Panc1 (cell line): Measurements from ENCODE around the gene CAVIN1. TPM values are rescaled to one million over a fixed set of nuclear protein-coding genes. Genes with fewer than 3 reads are reported as not detected.

ENCODE experiments used
- ATAC-seq: fragments of 200-7000 bp; cut with Tn5 transposase; 2 replicates; pipeline ENCODE4 v1.9.1; 2020; ENCODE audit warnings: mild to moderate bottlenecking, moderate library complexity
- BruUV-seq: library from RNA; stranded (reverse); fragments of 400-500 nt; replicated peaks from 2 replicates; lab custom pipeline; 2021; lab: Mats Ljungman, UMichigan
- CTCF ChIA-PET: fragments of 300-600 bp; sonication (Branson Sonifier 250); formaldehyde crosslinking; loops from one replicate; lab custom pipeline; 2022; ENCODE audit warnings: antibody characterized with exemption; lab: Charles Lee
- POLR2A ChIA-PET: fragments of 300-600 bp; sonication (Branson Sonifier 250); formaldehyde crosslinking; loops from one replicate; lab custom pipeline; 2022; ENCODE audit warnings: antibody characterized with exemption; lab: Charles Lee
- DNase-seq: peaks from one replicate; pipeline ENCODE4 v3.0.0-alpha.2; 2010; ENCODE audit warnings: low read depth, low spot score
- H3K27ac ChIP-seq: 2 replicates; pipeline ENCODE4 v1.5.1; 2011; ENCODE audit warnings: mild to moderate bottlenecking, low read length, inconsistent platforms
- H3K27me3 ChIP-seq: fragments of 200-500 bp; sonication (Bioruptor generic); 2 replicates; pipeline ENCODE4 v1.6.0; 2014; ENCODE audit warnings: low read length, inconsistent platforms; ENCODE audit not compliant: control insufficient read depth, insufficient read depth
- H3K36me3 ChIP-seq: fragments of 200-500 bp; sonication (Bioruptor generic); 2 replicates; pipeline ENCODE4 v1.5.1; 2014; ENCODE audit warnings: inconsistent platforms, mild to moderate bottlenecking, low read length, moderate library complexity; ENCODE audit not compliant: control insufficient read depth, insufficient read depth
- H3K4me1 ChIP-seq: 2 replicates; pipeline ENCODE4 v1.5.1; 2011; ENCODE audit warnings: inconsistent platforms, mild to moderate bottlenecking, low read length, moderate library complexity; ENCODE audit not compliant: control insufficient read depth, insufficient read depth
- H3K4me3 ChIP-seq, 2 experiments: 2 replicates each; pipeline ENCODE4 v1.5.1; 2011 to 2012; ENCODE audit warnings: low read depth in 2 of 2, low read length in 2 of 2, mild to moderate bottlenecking in 2 of 2, inconsistent platforms in 1 of 2, moderate library complexity in 1 of 2
- H3K9me3 ChIP-seq: fragments of 200-500 bp; sonication (Bioruptor generic); 2 replicates; pipeline ENCODE4 v1.5.1; 2014; ENCODE audit warnings: low read depth, mild to moderate bottlenecking, inconsistent platforms, low read length, moderate library complexity; ENCODE audit not compliant: control insufficient read depth, insufficient read depth
- CTCF ChIP-seq: fragments of 450-650 bp; IDR thresholded peaks from 2 replicates; pipeline ENCODE4 v1.5.1; 2017; ENCODE audit warnings: mild to moderate bottlenecking
- POLR2AphosphoS5 ChIP-seq: IDR thresholded peaks from 2 replicates; pipeline ENCODE4 v1.6.1; 2012; ENCODE audit warnings: mild to moderate bottlenecking, low read depth, low read length, moderate library complexity
- REST ChIP-seq, 2 experiments: IDR thresholded peaks; 2 replicates each; pipeline ENCODE4 v1.6.1; 2011 to 2012; ENCODE audit warnings: low read depth in 2 of 2, control low read depth in 1 of 2, low read length in 1 of 2, mild to moderate bottlenecking in 1 of 2, moderate library complexity in 1 of 2; ENCODE audit not compliant: insufficient read depth in 1 of 2
- SIN3A ChIP-seq: IDR thresholded peaks from 2 replicates; pipeline ENCODE4 v1.6.1; 2012; ENCODE audit warnings: low read depth, mild to moderate bottlenecking, low read length, moderate library complexity, borderline replicate concordance; ENCODE audit not compliant: insufficient read depth
- TCF7L2 ChIP-seq: IDR thresholded peaks from 2 replicates; pipeline ENCODE4 v1.6.1; 2011; ENCODE audit warnings: mild to moderate bottlenecking, low read depth, low read length, inconsistent platforms
- in situ Hi-C: cut with HindIII; loops from 2 replicates; pipeline ENCODE4 v1.10.0; 2016; ENCODE audit warnings: low sequenced_read_pairs, low pct_unique_long_range_greater_than_20kb
- intact Hi-C: fragments of 100-400 bp; cut with micrococcal nuclease; formaldehyde crosslinking; loops from one replicate; pipeline ENCODE4 v1.10.0; 2022; ENCODE audit not compliant: unreplicated experiment
- total RNA-seq: library from RNA; stranded (reverse); gene quantifications from one replicate; pipeline ENCODE4 v1.2.1, GENCODE V29; 2021; ENCODE audit not compliant: unreplicated experiment

The CAVIN1 gene
- total RNA-seq, 1 experiment from 2014 or later: 315 TPM

GRCh38 chr17:42459801-42460281 lies 36.8 kb upstream of the CAVIN1 start:
- Histone ChIP-seq H3K4me3 (peak overlapping the region; percentile 91 to 93), H3K27me3 (no peaks in the 10 kb centered on the region), H3K27ac (peak overlapping the region; percentile 92), H3K9me3 (no peaks in the 10 kb centered on the region), H3K36me3 (peaks cover 3% of the 10 kb centered on the region; the same call in 1 of the 2 replicates), H3K4me1 (peaks cover 5% of the 10 kb centered on the region; the same call in 1 of the 2 replicates)
- no peak for ATAC-seq
- CTCF ChIA-PET: interaction anchor here (0.6 kb wide), 1 partner anchor 365 kb away, joined by 4 read pairs; no protein-coding TSS in a partner anchor
- no TSS peak for BruUV-seq
- POLR2A ChIA-PET: no interaction called here
- in situ Hi-C loops: no loop called here
- intact Hi-C loops: no loop called here
- no peak for TF ChIP-seq POLR2AphosphoS5
- TF ChIP-seq REST (IDR thresholded peaks at IDR 0.05; ENCODE audit: insufficient read depth in 1 of 2, low read depth in 2 of 2, low read length in 1 of 2): peak; percentile 78 to 88
- TF ChIP-seq TCF7L2: no peak
- no peak for TF ChIP-seq SIN3A
- DNase-seq: no peak

DNA sequence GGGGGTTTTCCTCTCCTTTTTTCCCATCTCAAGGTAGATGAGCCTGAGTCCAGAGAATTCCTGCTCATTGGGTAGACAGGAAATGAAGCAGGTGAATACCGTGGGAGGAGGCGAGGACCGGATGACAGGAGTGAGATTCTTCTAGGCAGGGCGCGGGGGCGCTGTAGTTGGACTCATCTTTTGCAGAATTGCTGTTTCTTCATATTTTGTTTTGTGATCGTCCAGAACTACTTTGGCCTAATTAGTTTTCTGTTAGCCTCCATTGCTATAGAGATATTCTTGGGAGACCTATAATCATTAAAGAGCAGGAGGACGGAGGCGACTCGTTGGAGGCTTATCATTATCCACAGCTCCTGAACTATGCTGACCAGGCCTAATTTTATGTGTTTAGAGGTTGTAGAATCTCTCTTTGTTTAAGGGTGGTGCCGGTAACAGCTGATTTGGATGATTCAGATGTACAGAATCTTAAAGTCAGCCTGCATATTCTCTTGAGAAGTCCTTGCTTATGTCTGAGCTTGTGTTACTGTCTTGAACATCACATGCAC lies 36.3 kb upstream of the CAVIN1 start:
- TF ChIP-seq CTCF (peak; percentile 59), POLR2AphosphoS5 (no peak)
- no peak for DNase-seq
- Histone ChIP-seq H3K27ac (peak overlapping the region; percentile 92), H3K9me3 (no peaks in the 10 kb centered on the region), H3K36me3 (peaks cover 3% of the 10 kb centered on the region; the same call in 1 of the 2 replicates), H3K4me1 (peaks cover 5% of the 10 kb centered on the region; the same call in 1 of the 2 replicates), H3K4me3 (peak overlapping the region; percentile 91 to 93), H3K27me3 (no peaks in the 10 kb centered on the region)
- TSS peak; percentile 95 for BruUV-seq
- POLR2A ChIA-PET: interaction anchor here (0.6 kb wide), 2 partner anchors 16 to 50 kb away, joined by 3 to 14 read pairs; no protein-coding TSS in a partner anchor
- in situ Hi-C loops: no loop called here
- intact Hi-C loops: no loop called here
- CTCF ChIA-PET: interaction anchor here (0.6 kb wide), 1 partner anchor 366 kb away, joined by 4 read pairs; no protein-coding TSS in a partner anchor
- ATAC-seq: peak; percentile 74
